ENCODE measurements around the gene METTL23.

DNA sequence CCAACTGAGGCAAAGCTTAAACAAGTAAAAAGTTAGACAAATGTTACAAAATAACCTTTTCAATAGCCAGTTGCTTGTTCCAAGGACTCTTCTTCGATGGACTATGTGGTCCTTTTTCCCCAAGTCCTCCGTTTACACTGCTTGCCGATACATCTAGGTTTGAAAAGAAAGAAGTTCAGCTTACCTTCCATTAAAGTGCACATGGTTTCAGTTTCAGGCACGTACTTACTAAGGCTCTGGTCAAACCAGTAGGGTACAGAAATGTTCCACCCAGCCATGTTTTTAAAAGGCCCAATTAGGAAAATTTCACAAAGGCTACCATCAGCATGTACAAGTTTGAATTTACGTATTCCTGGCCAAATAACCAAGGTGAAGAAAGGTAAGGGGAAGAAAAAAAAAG, 8.4 kb downstream of the METTL23 start:
- TF ChIP-seq, protein P1, sequence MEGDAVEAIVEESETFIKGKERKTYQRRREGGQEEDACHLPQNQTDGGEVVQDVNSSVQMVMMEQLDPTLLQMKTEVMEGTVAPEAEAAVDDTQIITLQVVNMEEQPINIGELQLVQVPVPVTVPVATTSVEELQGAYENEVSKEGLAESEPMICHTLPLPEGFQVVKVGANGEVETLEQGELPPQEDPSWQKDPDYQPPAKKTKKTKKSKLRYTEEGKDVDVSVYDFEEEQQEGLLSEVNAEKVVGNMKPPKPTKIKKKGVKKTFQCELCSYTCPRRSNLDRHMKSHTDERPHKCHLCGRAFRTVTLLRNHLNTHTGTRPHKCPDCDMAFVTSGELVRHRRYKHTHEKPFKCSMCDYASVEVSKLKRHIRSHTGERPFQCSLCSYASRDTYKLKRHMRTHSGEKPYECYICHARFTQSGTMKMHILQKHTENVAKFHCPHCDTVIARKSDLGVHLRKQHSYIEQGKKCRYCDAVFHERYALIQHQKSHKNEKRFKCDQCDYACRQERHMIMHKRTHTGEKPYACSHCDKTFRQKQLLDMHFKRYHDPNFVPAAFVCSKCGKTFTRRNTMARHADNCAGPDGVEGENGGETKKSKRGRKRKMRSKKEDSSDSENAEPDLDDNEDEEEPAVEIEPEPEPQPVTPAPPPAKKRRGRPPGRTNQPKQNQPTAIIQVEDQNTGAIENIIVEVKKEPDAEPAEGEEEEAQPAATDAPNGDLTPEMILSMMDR (IDR thresholded peaks at IDR 0.05), result no peak
- TF ChIP-seq POLR2AphosphoS5 (IDR thresholded peaks at IDR 0.05), result no peak

Measured in transverse colon (tissue), 4 donors.